HepG2 (cell line): ENCODE results near the gene ATP7B. TPM values are rescaled to one million over a fixed set of nuclear protein-coding genes. Genes with fewer than 3 reads are reported as not detected.

ENCODE experiments used
- FOXA3 ChIP-seq: IDR thresholded peaks from 2 replicates; pipeline ENCODE4 v1.6.1; 2016; ENCODE audit warnings: missing genetic modification reagents, missing compliant biosample characterization
- FOXP1 ChIP-seq, 2 experiments: fragments of 450-650 bp in 1 of 2; IDR thresholded peaks; 2 replicates each; pipeline ENCODE4 v1.6.1; 2017 to 2018; ENCODE audit warnings: antibody characterized with exemption in 1 of 2
- HDAC6 ChIP-seq: fragments of 200-600 bp; sonication (generic); IDR thresholded peaks from 2 replicates; pipeline ENCODE4 v1.7.0; 2017; ENCODE audit warnings: mild to moderate bottlenecking, antibody characterized with exemption, low read length, low read depth
- HOXA3 ChIP-seq: sonication (generic); formaldehyde crosslinking; IDR thresholded peaks from 2 replicates; pipeline ENCODE4 v1.5.0; 2020; ENCODE audit warnings: missing genetic modification reagents
- KAT2B ChIP-seq: fragments of 150-350 bp; IDR thresholded peaks from 2 replicates; pipeline ENCODE4 v1.6.1; 2014; ENCODE audit warnings: low read depth, low read length, borderline replicate concordance
- SAFB2 ChIP-seq: sonication (generic); formaldehyde crosslinking; IDR thresholded peaks from 2 replicates; pipeline ENCODE4 v1.5.1; 2020; ENCODE audit warnings: missing genetic modification reagents, low read depth, mild to moderate bottlenecking, borderline replicate concordance
- SRY ChIP-seq: sonication (generic); formaldehyde crosslinking; IDR thresholded peaks from 2 replicates; pipeline ENCODE4 v1.8.0; 2022; ENCODE audit warnings: mild to moderate bottlenecking, missing genetic modification reagents
- STAG1 ChIP-seq: sonication (generic); formaldehyde crosslinking; IDR thresholded peaks from 2 replicates; pipeline ENCODE4 v1.4.0; 2020; ENCODE audit warnings: missing genetic modification reagents
- TMF1 ChIP-seq: sonication (generic); formaldehyde crosslinking; IDR thresholded peaks from 2 replicates; pipeline ENCODE4 v1.8.1; 2022; ENCODE audit warnings: low read depth, missing genetic modification reagents
- ZNF44 ChIP-seq: sonication (generic); formaldehyde crosslinking; IDR thresholded peaks from 2 replicates; pipeline ENCODE4 v1.5.1; 2020; ENCODE audit warnings: mild to moderate bottlenecking, missing genetic modification reagents
- ZNF629 ChIP-seq: sonication (generic); formaldehyde crosslinking; conservative IDR thresholded peaks from 2 replicates; pipeline ENCODE4 v1.5.0; 2020; ENCODE audit warnings: missing genetic modification reagents
- polyA plus RNA-seq, 8 experiments: library from polyadenylated mRNA; depleted of rRNA in 3 of 8; stranded (reverse) in 7 of 8; unstranded in 1 of 8; fragments of >200 nt; fragmentation: Illumina TruSeq in 4 of 8; extraction: Trizol in 4 of 8; gene quantifications; 2 replicates each; pipeline versions ENCODE4 v1.2.1 to v1.2.3, GENCODE V29; 2011 to 2016; ENCODE audit warnings: low read depth in 4 of 8, missing spikeins in 1 of 8, mixed read lengths in 1 of 8; ENCODE audit not compliant: insufficient read depth in 1 of 8
- total RNA-seq, 5 experiments: library from RNA; depleted of rRNA; stranded (reverse); fragments of >200 nt; fragmentation: Illumina TruSeq; extraction: Trizol; gene quantifications; 2 replicates each; pipeline ENCODE4 v1.2.3, GENCODE V29; 2016; ENCODE audit warnings: low read depth in 1 of 5
- TF ChIP-seq, protein P1 (sequence below): sonication (generic); formaldehyde crosslinking; IDR thresholded peaks from 2 replicates; pipeline ENCODE4 v1.9.0; 2021; ENCODE audit warnings: mild to moderate bottlenecking, missing genetic modification reagents
- TF ChIP-seq, protein P2 (sequence below): sonication (generic); formaldehyde crosslinking; IDR thresholded peaks from 2 replicates; pipeline ENCODE4 v1.4.0; 2020; ENCODE audit warnings: missing genetic modification reagents
- TF ChIP-seq, protein P3 (sequence below): IDR thresholded peaks from 2 replicates; pipeline ENCODE4 v1.6.1; 2016; ENCODE audit warnings: missing biosample characterization, missing genetic modification reagents, low read depth
- TF ChIP-seq, protein P4 (sequence below): sonication (generic); formaldehyde crosslinking; IDR thresholded peaks from 2 replicates; pipeline ENCODE4 v1.9.0; 2021; ENCODE audit warnings: missing genetic modification reagents, borderline replicate concordance

The ATP7B gene
- total and polyA plus RNA-seq, 2 of the 13 experiments (the other 11 are each of a cell fraction or from before 2014, with no cell fraction given) = 31.8 to 57.4 TPM

DNA sequence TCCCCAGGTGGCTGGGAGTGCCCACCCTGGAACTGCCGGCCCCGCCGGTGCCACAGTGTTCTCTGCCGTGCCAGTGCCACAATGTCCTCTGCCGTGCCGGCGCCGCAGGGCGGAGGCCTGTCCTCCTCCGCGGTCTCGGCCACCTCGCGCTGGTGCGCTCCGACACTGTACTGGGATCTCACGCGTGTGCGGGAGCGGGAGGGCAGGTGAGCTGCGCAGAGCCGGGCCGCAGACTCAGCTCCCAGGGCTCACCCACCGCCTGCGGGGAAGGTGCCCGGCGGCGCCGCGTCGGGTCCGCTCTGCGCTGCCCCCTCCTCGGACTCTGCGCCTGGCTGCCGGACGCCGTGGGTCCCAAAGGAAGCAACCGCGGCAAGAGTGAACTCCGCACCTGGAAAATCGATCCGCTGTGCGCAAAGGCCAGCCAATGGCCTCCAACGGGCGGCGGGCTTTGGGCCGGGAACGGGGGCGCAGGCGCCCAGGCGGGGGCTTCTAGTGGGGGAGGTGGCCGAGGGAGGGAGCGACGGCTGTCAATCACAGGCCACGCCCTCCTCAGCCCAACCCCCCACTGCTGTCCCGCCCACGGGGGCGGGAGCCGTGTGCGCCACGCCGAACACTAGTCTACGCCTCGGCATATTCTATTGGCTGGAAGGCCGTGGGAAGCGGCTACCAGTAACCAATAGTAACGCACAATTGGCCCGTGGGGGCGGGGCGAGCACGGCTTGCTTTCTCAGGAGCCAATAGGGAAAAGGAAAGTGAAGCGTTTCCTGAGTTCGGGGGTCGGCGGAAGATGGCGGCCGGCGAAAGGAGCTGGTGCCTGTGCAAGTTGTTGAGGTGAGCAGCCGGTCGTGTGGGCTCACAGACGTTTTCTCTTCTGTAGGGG lies 622 bp upstream of the ATP7B start, which contains the start of gene ALG11 (continued):
- TF ChIP-seq, protein P1, sequence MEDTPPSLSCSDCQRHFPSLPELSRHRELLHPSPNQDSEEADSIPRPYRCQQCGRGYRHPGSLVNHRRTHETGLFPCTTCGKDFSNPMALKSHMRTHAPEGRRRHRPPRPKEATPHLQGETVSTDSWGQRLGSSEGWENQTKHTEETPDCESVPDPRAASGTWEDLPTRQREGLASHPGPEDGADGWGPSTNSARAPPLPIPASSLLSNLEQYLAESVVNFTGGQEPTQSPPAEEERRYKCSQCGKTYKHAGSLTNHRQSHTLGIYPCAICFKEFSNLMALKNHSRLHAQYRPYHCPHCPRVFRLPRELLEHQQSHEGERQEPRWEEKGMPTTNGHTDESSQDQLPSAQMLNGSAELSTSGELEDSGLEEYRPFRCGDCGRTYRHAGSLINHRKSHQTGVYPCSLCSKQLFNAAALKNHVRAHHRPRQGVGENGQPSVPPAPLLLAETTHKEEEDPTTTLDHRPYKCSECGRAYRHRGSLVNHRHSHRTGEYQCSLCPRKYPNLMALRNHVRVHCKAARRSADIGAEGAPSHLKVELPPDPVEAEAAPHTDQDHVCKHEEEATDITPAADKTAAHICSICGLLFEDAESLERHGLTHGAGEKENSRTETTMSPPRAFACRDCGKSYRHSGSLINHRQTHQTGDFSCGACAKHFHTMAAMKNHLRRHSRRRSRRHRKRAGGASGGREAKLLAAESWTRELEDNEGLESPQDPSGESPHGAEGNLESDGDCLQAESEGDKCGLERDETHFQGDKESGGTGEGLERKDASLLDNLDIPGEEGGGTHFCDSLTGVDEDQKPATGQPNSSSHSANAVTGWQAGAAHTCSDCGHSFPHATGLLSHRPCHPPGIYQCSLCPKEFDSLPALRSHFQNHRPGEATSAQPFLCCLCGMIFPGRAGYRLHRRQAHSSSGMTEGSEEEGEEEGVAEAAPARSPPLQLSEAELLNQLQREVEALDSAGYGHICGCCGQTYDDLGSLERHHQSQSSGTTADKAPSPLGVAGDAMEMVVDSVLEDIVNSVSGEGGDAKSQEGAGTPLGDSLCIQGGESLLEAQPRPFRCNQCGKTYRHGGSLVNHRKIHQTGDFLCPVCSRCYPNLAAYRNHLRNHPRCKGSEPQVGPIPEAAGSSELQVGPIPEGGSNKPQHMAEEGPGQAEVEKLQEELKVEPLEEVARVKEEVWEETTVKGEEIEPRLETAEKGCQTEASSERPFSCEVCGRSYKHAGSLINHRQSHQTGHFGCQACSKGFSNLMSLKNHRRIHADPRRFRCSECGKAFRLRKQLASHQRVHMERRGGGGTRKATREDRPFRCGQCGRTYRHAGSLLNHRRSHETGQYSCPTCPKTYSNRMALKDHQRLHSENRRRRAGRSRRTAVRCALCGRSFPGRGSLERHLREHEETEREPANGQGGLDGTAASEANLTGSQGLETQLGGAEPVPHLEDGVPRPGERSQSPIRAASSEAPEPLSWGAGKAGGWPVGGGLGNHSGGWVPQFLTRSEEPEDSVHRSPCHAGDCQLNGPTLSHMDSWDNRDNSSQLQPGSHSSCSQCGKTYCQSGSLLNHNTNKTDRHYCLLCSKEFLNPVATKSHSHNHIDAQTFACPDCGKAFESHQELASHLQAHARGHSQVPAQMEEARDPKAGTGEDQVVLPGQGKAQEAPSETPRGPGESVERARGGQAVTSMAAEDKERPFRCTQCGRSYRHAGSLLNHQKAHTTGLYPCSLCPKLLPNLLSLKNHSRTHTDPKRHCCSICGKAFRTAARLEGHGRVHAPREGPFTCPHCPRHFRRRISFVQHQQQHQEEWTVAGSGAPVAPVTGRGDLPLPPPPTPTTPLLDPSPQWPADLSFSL (CRISPR knock-in tag) = no peak; the same call in 1 of the 2 replicates
- TF ChIP-seq KAT2B = peak; percentile 70; the same call in 1 of the 2 replicates
- TF ChIP-seq HOXA3 (CRISPR knock-in tag) = peak; percentile 91
- peak; percentile 79 for TF ChIP-seq FOXA3 (CRISPR knock-in tag)
- TF ChIP-seq, protein P2, sequence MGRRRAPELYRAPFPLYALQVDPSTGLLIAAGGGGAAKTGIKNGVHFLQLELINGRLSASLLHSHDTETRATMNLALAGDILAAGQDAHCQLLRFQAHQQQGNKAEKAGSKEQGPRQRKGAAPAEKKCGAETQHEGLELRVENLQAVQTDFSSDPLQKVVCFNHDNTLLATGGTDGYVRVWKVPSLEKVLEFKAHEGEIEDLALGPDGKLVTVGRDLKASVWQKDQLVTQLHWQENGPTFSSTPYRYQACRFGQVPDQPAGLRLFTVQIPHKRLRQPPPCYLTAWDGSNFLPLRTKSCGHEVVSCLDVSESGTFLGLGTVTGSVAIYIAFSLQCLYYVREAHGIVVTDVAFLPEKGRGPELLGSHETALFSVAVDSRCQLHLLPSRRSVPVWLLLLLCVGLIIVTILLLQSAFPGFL = no peak
- TF ChIP-seq SAFB2 (CRISPR knock-in tag) = no peak; the same call in none of the 2 replicates
- TF ChIP-seq, protein P3, sequence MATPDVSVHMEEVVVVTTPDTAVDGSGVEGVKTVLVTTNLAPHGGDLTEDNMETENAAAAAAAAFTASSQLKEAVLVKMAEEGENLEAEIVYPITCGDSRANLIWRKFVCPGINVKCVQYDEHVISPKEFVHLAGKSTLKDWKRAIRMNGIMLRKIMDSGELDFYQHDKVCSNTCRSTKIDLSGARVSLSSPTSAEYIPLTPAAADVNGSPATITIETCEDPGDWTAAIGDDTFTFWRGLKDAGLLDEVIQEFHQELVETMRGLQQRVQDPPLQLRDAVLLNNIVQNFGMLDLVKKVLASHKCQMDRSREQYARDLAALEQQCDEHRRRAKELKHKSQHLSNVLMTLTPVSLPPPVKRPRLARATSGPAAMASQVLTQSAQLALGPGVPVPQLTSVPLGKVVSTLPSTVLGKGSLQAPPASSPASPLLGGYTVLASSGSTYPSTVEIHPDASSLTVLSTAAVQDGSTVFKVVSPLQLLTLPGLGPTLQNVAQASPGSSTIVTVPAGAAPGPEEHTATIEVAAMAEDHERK (CRISPR knock-in tag) = no peak
- no peak for TF ChIP-seq HDAC6
- TF ChIP-seq FOXP1 (IDR thresholded peaks at IDR 0.05) = no peak
- no peak; the same call in 1 of the 2 replicates for TF ChIP-seq FOXP1 (CRISPR knock-in tag; IDR thresholded peaks at IDR 0.05)
- TF ChIP-seq SRY (CRISPR knock-in tag) = peak; percentile 82; the same call in 1 of the 2 replicates
- 0 out of 2 replicates have a peak, but pooled peaks have one; percentile 24 for TF ChIP-seq TMF1 (CRISPR knock-in tag)
- TF ChIP-seq ZNF629 (CRISPR knock-in tag) = peak; percentile 67; the same call in 1 of the 2 replicates
- peak; percentile 72; the same call in 1 of the 2 replicates for TF ChIP-seq ZNF44 (CRISPR knock-in tag)
- TF ChIP-seq, protein P4, sequence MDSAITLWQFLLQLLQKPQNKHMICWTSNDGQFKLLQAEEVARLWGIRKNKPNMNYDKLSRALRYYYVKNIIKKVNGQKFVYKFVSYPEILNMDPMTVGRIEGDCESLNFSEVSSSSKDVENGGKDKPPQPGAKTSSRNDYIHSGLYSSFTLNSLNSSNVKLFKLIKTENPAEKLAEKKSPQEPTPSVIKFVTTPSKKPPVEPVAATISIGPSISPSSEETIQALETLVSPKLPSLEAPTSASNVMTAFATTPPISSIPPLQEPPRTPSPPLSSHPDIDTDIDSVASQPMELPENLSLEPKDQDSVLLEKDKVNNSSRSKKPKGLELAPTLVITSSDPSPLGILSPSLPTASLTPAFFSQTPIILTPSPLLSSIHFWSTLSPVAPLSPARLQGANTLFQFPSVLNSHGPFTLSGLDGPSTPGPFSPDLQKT (CRISPR knock-in tag) = no peak
- no peak; the same call in 1 of the 2 replicates for TF ChIP-seq STAG1 (CRISPR knock-in tag)
